22Rv1 (cell line): ENCODE data around the gene DDI2.

ENCODE experiments used
- H3K27ac ChIP-seq: fragments of 450-650 bp; 2 replicates; pipeline ENCODE4 v1.5.1; 2017
- ZFX ChIP-seq: fragments of 450-650 bp; IDR thresholded peaks from 2 replicates; pipeline ENCODE4 v1.6.1; 2017; ENCODE audit warnings: antibody characterized with exemption, borderline replicate concordance
- TF ChIP-seq, protein P1 (sequence below): fragments of 450-650 bp; IDR thresholded peaks from 2 replicates; pipeline ENCODE4 v1.5.1; 2017; ENCODE audit warnings: mild to moderate bottlenecking

DDI2 gene

DNA sequence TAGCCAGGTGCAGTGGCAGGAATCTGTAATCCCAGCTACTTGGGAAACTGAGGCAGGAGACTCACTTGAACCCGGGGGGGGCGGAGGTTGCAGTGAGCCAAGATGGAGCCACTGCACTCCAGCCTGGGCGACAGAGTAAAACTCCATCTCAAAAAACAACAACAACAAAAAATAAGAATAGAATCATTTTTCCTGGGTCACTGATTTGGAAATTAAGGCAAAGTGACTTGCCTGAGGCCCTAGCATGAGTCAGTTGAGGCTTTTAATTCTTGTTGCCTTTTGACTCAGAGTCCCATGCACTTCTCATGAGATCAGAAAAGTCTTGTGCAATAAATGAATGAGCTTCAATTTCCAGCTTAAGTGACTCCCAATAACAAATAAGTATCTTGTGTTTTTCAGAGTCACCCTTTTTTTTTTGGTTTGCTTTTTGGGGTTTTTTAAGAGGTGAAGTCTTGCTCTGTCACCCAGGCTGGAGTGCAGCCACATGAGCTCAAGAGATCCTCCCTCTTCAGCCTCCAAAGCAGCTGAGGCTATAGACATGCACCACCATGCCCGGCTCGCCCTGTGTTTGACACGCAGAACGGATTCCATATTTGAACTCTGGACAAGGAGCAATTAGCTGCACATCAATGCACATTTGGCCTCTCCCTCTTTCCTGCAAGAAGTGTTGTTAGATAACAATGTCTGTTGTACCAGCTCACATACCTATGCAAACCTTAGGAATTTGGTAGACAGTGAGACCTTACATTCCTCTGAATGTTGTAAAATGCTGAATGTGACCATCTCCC lies 63.5 kb downstream of the DDI2 start:
- H3K27ac ChIP-seq, result peak overlapping the region; percentile 15
- TF ChIP-seq, protein P1, sequence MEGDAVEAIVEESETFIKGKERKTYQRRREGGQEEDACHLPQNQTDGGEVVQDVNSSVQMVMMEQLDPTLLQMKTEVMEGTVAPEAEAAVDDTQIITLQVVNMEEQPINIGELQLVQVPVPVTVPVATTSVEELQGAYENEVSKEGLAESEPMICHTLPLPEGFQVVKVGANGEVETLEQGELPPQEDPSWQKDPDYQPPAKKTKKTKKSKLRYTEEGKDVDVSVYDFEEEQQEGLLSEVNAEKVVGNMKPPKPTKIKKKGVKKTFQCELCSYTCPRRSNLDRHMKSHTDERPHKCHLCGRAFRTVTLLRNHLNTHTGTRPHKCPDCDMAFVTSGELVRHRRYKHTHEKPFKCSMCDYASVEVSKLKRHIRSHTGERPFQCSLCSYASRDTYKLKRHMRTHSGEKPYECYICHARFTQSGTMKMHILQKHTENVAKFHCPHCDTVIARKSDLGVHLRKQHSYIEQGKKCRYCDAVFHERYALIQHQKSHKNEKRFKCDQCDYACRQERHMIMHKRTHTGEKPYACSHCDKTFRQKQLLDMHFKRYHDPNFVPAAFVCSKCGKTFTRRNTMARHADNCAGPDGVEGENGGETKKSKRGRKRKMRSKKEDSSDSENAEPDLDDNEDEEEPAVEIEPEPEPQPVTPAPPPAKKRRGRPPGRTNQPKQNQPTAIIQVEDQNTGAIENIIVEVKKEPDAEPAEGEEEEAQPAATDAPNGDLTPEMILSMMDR, result no peak
- no peak for TF ChIP-seq ZFX

DNA sequence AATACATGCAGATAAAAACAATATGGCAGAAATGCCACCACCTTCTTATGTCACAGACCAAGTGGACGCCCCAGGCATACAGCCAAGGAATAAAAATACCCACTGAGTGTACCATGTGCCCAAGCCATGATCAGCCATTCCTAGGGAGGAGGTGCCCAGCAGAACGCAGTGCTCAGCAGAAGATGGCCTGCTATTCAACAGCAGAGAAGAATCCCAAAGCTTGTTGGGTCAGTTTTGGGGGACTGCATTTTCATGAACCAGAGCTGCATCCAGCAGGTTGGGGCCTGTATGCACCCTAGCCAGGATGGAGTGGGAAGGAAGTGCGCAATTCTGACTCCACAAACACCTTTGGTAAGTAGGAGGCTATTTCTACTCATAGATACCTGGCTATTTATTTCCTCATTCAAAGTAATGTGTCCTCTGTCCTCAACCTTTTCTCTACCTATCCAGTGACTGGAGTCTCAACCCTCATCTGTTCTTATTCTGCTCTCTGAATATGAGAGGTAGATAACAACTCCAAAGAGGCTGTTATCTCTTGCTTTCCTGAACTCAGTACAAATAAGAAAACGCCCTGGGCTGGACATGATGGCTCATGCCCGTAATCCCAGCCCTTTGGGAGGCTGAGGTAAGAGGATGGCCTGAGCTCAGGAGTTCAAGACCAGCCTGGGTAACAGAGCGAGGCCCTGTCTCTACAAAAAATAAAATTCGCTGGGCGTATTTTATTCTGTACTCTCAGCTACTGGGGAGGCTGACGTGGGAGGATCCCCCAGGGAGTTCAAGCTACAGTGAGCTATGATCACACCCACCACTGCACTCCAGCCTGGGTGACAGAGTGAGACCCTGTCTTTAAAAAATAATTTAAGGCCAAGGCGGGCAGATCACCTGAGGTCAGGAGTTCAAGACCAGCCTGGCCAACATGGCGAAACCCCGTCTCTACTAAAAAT lies 64.4 kb downstream of the DDI2 start:
- peak overlapping the region; percentile 15 for H3K27ac ChIP-seq
- TF ChIP-seq ZFX, result no peak
- TF ChIP-seq, protein P1, result no peak

DNA sequence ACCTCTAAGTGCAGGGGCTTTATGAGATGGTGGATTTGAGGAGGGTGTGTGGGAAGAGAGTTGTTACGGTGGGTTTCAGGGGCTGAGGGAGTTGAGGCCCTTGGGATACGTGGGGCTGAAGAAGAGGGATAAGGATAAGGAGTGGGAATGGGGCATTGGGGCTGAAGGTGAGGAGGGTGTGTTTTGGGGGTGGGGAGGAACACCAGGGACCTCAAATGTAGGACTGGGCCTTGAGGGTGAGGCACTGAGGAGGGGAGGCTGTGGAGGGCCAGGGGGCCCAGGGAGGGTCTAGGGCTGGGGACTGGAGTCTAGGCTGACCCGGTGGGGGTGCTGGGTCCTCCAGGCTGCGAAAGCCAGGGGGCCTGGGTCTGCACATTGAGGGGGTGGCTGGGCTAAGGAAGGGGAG lies 65.7 kb downstream of the DDI2 start:
- TF ChIP-seq ZFX, result no peak
- TF ChIP-seq, protein P1, result no peak
- peak overlapping the region; percentile 10 for H3K27ac ChIP-seq

DNA sequence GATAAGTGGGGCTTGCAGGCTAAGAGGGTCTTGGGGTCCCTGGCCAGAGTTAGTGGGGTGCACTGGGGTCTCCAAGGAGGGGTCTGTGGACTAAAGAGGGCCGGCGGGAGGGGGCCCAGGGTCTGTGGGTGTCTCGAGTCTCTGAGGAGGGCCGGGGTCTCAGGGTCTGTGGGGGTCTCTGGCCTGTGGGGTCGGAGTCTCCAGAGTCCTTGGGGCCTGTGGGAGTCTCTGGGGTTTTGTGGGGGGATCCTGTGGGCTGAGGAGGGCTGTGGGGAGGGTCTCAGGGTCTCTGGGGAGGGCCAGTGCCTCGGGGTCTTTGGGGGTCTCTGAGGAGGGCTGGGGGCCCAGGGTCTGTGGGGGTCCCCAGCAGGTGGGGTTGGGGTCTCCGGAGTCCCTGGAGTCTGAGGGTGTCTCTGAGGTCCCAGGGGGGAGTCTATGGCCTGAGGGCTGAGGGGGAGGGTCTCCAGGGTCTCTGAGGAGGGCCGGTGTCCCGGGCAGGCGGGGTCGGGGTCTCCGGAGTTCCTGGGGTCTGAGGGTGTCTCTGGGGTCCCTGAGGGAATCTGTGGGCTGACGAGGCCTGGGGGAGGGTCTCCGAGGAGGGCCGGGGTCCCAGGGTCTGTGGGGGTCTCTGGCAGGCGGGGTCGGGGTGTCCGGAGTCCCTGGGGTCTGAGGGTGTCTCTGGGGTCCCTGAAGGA lies 66.2 kb downstream of the DDI2 start:
- peak overlapping the region; percentile 69 for H3K27ac ChIP-seq
- TF ChIP-seq, protein P1, result no peak
- TF ChIP-seq ZFX, result no peak

DNA sequence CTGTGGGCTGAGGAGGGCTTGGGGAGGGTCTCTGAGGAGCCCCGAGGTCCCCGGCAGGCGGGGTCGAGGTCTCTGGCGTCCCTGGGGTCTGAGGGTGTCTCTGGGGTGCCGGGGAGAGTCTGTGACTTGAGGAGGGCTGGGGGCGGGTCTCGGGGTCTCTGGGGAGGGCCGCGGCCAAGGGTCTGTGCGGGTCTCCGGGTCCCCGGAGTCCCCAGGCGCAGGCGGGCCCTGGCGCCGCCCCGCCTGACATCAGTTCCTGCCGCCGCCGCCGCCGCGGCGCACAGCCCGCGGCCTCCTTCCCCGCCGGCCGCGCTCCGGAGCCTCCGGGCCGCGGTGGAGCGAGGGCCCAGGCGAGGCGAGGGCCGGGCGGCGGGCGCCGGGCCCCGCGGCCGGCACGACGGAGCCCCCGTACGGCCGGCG lies 66.8 kb downstream of the DDI2 start, which contains the start of gene PLEKHM2:
Gene PLEKHM2 (plus strand): TSS at position 279 of the 420 bp plus-strand sequence. CDS start 239 bp downstream, outside the sequence.
- peak within 1 kb of the TSS; percentile 69 for H3K27ac ChIP-seq
- TF ChIP-seq, protein P1, result no peak
- no peak for TF ChIP-seq ZFX

DNA sequence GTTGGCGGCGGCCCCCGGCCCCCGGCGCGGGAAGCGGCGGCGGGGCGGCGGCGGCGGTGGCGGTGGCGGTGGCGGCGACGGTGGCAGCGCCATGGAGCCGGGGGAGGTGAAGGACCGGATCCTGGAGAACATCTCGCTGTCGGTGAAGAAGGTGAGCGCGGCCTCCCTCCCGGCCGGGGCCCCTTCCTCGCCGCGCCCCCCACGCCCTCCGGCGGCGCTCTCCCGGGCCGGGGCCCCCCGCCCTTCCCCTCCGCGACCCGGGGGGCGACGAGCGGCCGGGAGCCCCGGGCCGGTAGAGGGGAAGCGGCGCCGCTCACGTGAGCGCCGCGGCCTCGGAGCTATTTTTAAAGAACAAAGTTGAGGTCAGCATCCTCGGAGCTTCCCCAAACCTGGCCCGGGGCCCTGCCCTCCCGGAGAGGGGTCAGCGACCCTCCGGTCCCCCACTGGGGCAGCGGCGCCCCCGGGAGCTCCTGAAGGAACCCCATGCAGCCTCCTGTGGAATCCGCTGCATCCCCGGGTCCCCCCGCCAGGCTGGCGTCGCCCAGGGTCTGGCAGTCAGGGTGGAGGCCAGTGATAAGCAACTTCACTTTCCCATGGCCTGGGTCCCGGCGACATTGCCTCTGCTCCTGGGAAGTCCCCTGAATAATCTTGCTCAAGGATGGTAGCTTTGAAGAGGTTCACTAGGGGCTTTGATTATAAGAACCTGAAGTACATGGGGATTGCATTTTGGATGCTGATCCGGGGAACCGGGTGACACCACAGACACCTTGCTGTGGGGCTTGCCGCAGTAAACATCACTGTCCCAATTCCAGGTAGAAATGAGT lies 67.4 kb downstream of the DDI2 start:
- H3K27ac ChIP-seq, result peak overlapping the region; percentile 69
- TF ChIP-seq, protein P1, result no peak
- TF ChIP-seq ZFX, result no peak
